Daoy (cell line): ENCODE results near the gene SUPV3L1. TPM values are rescaled to one million over a fixed set of nuclear protein-coding genes. Genes with fewer than 3 reads are reported as not detected.
"Not testable (repeated sequence)": the region's sequence is repeated elsewhere in the genome, so short reads cannot be mapped to it uniquely, and the experiment has no call there.

Experiments
- DNase-seq: peaks from one replicate; pipeline ENCODE4 v3.0.0-alpha.2; 2015; ENCODE audit warnings: low read depth
- total RNA-seq: library from RNA; depleted of rRNA; stranded (reverse); fragments of >200 nt; shearing (Covaris generic); gene quantifications from 2 replicates; pipeline ENCODE4 v1.2.3, GENCODE V29; 2014

The SUPV3L1 gene
- total RNA-seq, 1 experiment from 2014 or later: 23.0 TPM

- no peak for DNase-seq
These were observed 50.1 kb downstream of the SUPV3L1 start for GRCh38 chr10:69230128-69230527.

- peak; percentile 81 for DNase-seq
These were observed 52.2 kb downstream of the SUPV3L1 start for GRCh38 chr10:69232252-69232651.

GRCh38 chr10:69232736-69233480, 52.9 kb downstream of the SUPV3L1 start:
- no peak for DNase-seq

GRCh38 chr10:69234447-69234846, 54.4 kb downstream of the SUPV3L1 start:
- DNase-seq: no peak

- peak; percentile 72 for DNase-seq
These were observed 57.6 kb downstream of the SUPV3L1 start for GRCh38 chr10:69237528-69238159.

GRCh38 chr10:69239136-69239535, 59.1 kb downstream of the SUPV3L1 start:
- no peak for DNase-seq

GRCh38 chr10:69239816-69240434, 59.9 kb downstream of the SUPV3L1 start:
- no peak for DNase-seq

- no peak for DNase-seq
These were observed 60.4 kb downstream of the SUPV3L1 start for GRCh38 chr10:69240455-69240854.

- DNase-seq: peak; percentile 73
These were observed 61.5 kb downstream of the SUPV3L1 start for GRCh38 chr10:69241575-69241974.

- no peak for DNase-seq
These were observed 62.2 kb downstream of the SUPV3L1 start for GRCh38 chr10:69242040-69242851.

GRCh38 chr10:69242852-69243212, 62.8 kb downstream of the SUPV3L1 start:
- DNase-seq: no peak

GRCh38 chr10:69243817-69244216, 63.8 kb downstream of the SUPV3L1 start:
- DNase-seq: no peak

- no peak for DNase-seq
These were observed 66.0 kb downstream of the SUPV3L1 start for GRCh38 chr10:69246036-69246435.

- no peak for DNase-seq
These were observed 66.7 kb downstream of the SUPV3L1 start for GRCh38 chr10:69246581-69247312.

GRCh38 chr10:69247313-69247710, 67.3 kb downstream of the SUPV3L1 start:
- DNase-seq: no peak

- DNase-seq: no peak
These were observed 68.2 kb downstream of the SUPV3L1 start for GRCh38 chr10:69248117-69248730.

- no peak for DNase-seq
These were observed 70.0 kb downstream of the SUPV3L1 start for GRCh38 chr10:69250041-69250440.

GRCh38 chr10:69251417-69251816, 71.4 kb downstream of the SUPV3L1 start:
- DNase-seq: not testable (repeated sequence)

GRCh38 chr10:69253171-69253570, 73.1 kb downstream of the SUPV3L1 start:
- DNase-seq: no peak

- DNase-seq: no peak
These were observed 74.8 kb downstream of the SUPV3L1 start for GRCh38 chr10:69254877-69255276.
